Activated T-cell treated with anti-CD3 and anti-CD28 coated beads, Interleukin-2, amount 50 U/mL, for 24 hours (primary cell): Measurements from ENCODE around the gene LHPP.
"Not testable (repeated sequence)": the region's sequence is repeated elsewhere in the genome, so short reads cannot be mapped to it uniquely, and the experiment has no call there.

Experiments
- DNase-seq: peaks from one replicate; pipeline ENCODE4 v3.0.0-alpha.2; 2020
- H3K27ac Mint-ChIP-seq: 2 replicates; pipeline ENCODE4 v1.8.0; 2020; ENCODE audit warnings: mild to moderate bottlenecking, mixed read lengths
- H3K27me3 Mint-ChIP-seq: 2 replicates; pipeline ENCODE4 v1.8.0; 2020; ENCODE audit warnings: mixed read lengths
- H3K36me3 Mint-ChIP-seq: 2 replicates; pipeline ENCODE4 v1.8.0; 2020; ENCODE audit warnings: low read depth, mixed read lengths
- H3K4me1 Mint-ChIP-seq: 2 replicates; pipeline ENCODE4 v1.8.0; 2020; ENCODE audit warnings: low read depth, mixed read lengths
- H3K4me3 Mint-ChIP-seq: 2 replicates; pipeline ENCODE4 v1.8.0; 2020; ENCODE audit warnings: mild to moderate bottlenecking, moderate library complexity, mixed read lengths
- H3K9me3 Mint-ChIP-seq: 2 replicates; pipeline ENCODE4 v1.8.0; 2020; ENCODE audit warnings: mixed read lengths

Gene LHPP

DNA sequence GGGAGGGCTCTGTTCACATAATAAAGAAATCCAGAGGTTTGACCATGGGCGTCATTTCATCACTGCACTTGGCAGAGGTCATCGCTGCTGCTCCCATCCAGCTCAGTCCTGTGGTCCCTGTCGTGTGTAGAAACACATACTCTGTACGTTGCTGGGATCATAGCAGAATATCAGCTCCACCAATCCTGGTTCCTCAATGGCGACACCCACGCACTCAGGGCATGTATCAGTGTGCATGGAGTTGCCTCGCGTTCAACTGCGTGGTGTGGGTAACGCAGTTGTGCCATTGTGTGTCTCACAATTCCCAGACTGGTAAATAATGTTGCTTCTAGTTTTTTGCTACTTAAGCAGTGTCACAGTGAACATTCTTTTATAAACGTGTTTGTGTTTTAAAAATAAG, 111.1 kb downstream of the LHPP start:
- Mint-ChIP-seq H3K27ac (no peak overlapping the region), H3K9me3 (no peaks in the 10 kb centered on the region), H3K4me1 (no peaks in the 10 kb centered on the region), H3K27me3 (no peaks in the 10 kb centered on the region), H3K4me3 (no peak overlapping the region), H3K36me3 (no peaks in the 10 kb centered on the region)
- no peak for DNase-seq

DNA sequence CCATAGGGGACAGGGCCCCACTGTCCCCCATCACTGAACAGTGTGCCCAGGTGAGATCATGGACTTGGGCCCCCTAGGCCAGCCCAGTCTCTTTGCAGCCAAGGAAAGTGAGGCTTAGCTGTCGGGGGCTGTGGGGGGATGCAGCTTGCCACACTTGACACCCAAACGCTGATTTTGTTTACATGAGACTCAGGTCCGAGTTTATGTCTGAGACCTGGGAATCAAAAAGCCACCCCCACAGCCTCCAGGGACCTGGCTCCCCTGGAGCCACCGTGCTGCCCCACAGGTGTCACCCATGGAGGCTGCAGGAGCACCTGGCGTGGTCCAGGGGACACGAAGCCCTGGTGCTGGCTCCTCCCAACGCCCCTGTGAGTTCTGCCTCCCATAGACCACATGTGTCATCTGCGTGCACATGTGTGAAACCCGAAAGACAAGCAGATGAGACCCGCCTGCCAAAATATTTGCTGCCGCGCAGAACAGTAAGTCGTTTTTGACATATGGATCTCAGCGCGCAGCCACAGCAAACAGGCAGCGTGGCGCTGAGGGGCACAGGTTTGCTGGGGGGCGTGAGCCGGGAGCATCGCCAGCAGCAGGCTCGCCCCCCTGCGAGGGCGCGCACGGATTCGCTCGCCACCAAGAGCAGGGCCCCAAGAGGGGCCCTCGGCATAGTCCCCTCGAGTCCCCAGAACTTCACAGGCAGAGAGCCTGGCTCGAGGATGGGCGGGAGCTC, 112.3 kb downstream of the LHPP start:
- Mint-ChIP-seq H3K27me3 (no peaks in the 10 kb centered on the region), H3K36me3 (no peaks in the 10 kb centered on the region), H3K4me1 (no peaks in the 10 kb centered on the region), H3K4me3 (no peak overlapping the region), H3K9me3 (no peaks in the 10 kb centered on the region), H3K27ac (no peak overlapping the region)
- DNase-seq = no peak

DNA sequence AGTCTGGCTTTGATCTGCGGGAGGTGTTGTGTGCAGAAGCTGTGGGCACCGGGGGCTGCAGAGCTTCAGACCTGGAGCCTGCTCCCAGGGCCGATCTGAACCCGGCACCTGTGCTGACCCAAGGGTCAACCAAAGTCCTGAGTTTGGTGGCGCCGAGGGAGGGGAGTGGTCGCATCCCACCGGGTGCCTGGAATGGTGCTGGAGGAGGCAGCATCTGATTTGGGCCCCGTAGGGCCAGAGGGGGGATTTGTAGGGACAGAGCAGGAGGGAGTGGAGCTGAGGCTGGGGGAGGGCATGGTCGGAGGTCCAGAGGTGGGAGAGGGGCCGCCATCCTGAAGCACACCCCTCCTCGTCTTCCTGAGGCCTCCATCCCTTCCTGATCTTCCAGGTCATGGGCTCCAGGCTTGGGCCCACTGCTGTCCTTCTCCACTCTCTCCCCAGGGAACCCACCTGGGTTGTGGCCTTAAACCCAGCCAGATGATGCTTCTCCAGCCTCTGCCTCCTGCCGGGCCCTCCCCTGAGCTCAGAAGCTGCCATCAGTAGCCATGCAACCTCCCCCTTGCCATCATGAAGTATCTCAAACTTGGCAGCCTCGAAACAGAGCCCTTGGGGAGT, 112.9 kb downstream of the LHPP start:
- no peak overlapping the region for H3K27ac Mint-ChIP-seq
- no peak overlapping the region for H3K4me3 Mint-ChIP-seq
- DNase-seq = no peak
- H3K4me1 Mint-ChIP-seq = no peaks in the 10 kb centered on the region
- H3K36me3 Mint-ChIP-seq = no peaks in the 10 kb centered on the region
- no peaks in the 10 kb centered on the region for H3K27me3 Mint-ChIP-seq
- H3K9me3 Mint-ChIP-seq = peaks cover under 1% of the 10 kb centered on the region

DNA sequence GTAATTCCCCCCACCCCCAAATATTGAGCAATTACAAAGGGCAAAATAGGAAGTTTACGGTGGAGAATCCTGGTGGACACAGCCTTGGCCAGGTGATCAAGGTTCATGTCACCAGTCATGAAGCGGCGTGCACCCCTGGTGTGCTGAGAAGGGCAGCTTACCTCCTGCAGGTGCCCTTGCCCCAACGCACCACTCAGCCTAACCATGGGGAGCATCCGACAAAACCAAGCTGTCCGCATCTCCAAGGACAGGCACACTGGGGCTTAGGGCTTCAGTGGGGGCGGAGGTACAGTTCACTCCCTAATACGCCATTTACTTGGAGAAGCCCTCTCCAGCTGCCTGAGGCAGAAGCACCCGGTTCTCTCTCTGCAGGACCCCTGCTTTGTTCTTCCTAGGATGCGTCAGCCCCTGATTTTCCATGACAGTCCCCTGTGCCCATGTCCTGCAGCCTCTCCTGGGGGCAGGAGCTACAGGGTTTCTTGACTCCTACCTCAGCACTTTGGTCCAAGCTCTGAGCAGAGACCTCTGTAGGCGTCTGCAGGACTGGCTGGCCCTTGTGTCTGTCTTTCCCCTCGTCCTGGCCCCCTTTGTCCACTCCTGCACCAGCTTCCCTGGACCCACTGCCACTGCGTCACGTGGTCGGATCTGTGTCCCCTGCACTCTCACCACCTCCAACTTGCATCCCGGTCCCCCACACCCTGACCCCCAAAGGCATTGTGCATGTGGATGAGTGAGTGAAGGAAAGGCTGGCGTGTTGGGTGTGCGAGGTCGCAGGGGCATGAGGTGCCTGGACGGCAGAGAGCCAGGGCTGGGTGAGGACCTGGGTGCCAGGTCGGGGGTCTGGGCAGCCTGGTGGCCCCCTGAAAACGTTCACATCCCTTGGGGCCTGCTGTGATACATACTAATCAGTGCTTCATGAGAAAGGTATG, 113.7 kb downstream of the LHPP start:
- Mint-ChIP-seq H3K4me3 (no peak overlapping the region), H3K9me3 (peaks cover 5% of the 10 kb centered on the region), H3K27ac (no peak overlapping the region), H3K27me3 (no peaks in the 10 kb centered on the region), H3K4me1 (no peaks in the 10 kb centered on the region), H3K36me3 (peaks cover 3% of the 10 kb centered on the region)
- DNase-seq = no peak

DNA sequence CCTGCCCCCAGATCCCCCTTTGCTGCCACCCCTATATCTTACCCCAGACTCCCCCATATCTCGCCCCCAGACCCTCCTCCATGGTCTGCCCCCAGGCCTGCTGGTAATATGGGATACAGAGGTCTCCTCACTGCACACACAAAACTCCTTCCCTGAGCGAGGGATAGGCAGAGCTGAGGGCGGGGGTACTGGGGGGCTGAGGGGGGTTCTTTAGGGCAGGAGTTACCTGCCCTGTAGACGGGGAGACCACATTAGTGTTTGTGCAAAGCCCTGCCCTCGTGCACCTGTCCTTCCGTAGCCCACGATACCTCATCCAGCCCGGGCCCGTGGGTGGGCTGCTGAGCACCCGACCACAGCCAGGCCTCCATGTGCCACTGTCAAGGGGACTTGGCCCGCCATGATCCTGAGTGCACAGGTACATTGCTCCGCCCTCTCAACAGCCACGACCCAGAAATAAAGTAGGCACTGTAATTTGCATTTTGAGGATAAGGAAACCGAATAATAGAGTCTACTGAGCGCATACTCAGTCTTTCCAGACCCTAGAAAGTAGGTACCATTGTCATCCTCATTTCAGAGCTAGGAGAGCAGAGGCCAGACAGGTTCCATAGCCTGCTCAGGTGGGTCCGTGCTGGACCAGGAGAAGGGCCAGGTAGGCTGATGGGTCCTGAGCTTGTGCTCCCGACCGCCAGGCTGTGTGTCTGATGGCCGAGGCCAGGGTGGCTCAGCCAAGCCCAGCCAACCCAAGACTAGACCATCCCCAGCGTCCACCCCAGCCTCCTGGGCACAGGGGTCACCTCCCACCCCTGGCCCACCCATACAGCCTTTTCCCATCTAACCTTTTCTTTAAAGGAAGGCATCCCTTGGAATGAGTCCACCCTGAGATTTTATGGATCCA, 115.2 kb downstream of the LHPP start:
- Mint-ChIP-seq H3K9me3 (peaks cover 5% of the 10 kb centered on the region), H3K27ac (no peak overlapping the region), H3K4me3 (no peak overlapping the region), H3K27me3 (no peaks in the 10 kb centered on the region), H3K4me1 (no peaks in the 10 kb centered on the region), H3K36me3 (peaks cover 5% of the 10 kb centered on the region)
- DNase-seq = no peak

DNA sequence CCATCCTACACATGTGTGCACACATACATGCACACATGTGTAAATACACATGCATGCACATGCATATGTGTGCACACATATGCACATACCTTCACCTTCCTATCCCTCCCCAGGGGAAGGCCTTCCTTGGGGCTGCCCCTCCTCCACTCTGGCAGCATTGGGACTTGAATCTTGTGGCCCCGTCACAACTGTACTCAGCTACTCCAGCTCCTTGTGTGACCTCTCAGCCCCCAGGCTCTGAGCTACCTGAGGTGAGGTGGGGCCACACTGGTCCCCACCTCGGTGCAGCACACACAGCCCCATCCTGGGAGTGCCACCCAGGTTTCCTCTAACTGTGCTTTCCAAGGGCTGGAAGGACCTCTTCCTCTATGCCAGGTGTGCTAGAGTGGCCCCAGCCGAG, 116.0 kb downstream of the LHPP start:
- no peaks in the 10 kb centered on the region for H3K4me1 Mint-ChIP-seq
- no peak overlapping the region for H3K4me3 Mint-ChIP-seq
- no peak for DNase-seq
- peaks cover 5% of the 10 kb centered on the region for H3K36me3 Mint-ChIP-seq
- no peak overlapping the region for H3K27ac Mint-ChIP-seq
- peaks cover 5% of the 10 kb centered on the region for H3K9me3 Mint-ChIP-seq
- no peaks in the 10 kb centered on the region for H3K27me3 Mint-ChIP-seq

DNA sequence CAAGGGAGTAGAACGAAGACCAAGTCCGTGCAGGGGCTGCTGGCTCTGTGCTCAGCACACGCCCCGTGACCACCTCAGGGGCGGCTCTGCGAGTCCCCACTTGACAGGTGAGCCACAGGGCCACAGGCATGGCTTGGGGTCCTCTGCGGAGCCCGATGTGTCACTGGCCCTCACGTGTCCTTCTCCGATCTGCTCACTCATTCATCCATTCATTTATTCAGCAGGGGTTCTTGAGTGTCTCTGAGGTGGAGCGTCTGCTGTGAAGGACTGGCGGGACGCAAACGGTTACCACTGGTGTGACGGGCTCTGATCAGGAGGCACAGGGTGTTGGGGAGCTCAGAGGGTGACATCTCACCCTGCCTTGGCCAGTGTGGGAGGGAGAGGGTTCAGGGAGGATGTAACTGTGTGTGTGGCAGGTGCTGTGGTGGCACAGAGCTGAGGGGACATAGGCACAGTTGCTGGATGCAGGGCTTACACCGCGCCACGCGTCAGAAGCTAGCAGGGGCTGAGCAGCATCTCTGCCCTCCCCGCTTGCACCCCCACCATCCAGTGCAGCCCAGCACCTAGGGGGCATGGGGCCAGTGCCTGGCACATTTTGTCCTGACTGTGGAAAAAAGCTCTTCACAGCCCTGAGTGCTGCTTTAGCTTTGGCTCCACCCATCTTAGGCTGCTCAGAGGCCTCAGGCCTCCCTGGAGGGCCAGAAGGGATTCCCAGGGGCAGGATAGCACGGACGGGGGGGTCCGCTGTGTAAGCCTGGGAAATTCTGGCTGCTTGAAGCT, 116.8 kb downstream of the LHPP start:
- Mint-ChIP-seq H3K4me1 (no peaks in the 10 kb centered on the region), H3K4me3 (no peak overlapping the region), H3K27ac (peak overlapping the region; percentile 40), H3K36me3 (peaks cover 5% of the 10 kb centered on the region), H3K27me3 (no peaks in the 10 kb centered on the region), H3K9me3 (peaks cover 5% of the 10 kb centered on the region)
- no peak for DNase-seq

DNA sequence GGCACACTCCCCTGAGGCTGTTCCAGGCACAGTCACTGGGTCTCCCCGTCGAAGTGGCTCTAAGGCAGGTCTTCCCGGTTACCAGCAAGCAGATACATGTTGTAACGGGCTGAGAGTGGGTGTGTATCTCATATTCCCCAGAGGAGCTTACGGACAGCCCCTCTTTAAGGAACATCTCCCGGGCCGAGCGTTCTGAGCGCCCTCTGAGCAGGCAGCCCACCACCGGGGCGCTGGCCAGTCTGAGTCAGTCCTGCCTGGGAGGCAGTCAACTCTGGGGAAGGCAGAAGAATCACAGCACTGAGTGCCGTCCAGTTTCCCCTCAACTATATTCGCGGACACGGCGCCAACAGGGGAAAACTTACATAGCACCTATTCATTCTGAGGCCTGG, 117.4 kb downstream of the LHPP start:
- Mint-ChIP-seq H3K4me3 (no peak overlapping the region), H3K27ac (no peak overlapping the region), H3K36me3 (peaks cover 5% of the 10 kb centered on the region), H3K9me3 (peaks cover 5% of the 10 kb centered on the region), H3K4me1 (no peaks in the 10 kb centered on the region), H3K27me3 (no peaks in the 10 kb centered on the region)
- no peak for DNase-seq

DNA sequence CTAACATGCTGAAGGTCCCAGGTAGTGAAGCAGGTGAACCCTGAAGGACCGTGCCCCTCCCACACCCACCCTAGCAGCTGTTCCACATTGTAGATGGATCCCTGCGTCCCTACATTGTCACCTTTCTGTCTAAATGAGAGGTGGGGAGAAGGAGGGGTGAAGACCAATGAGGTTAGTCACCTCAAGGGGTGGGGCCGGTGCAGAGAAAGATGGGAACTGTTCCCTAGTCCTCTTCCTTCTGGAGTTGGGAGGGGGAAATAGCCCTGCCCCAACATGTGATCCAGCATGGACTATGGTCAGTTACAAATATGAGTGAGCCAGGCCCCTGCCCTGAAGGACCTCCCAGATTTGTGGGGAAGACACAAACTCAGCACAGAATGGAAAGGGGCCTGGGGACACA, 124.5 kb downstream of the LHPP start:
- Mint-ChIP-seq H3K27ac (no peak overlapping the region), H3K9me3 (no peaks in the 10 kb centered on the region), H3K4me1 (no peaks in the 10 kb centered on the region), H3K36me3 (no peaks in the 10 kb centered on the region), H3K4me3 (no peak overlapping the region), H3K27me3 (no peaks in the 10 kb centered on the region)
- DNase-seq = no peak

DNA sequence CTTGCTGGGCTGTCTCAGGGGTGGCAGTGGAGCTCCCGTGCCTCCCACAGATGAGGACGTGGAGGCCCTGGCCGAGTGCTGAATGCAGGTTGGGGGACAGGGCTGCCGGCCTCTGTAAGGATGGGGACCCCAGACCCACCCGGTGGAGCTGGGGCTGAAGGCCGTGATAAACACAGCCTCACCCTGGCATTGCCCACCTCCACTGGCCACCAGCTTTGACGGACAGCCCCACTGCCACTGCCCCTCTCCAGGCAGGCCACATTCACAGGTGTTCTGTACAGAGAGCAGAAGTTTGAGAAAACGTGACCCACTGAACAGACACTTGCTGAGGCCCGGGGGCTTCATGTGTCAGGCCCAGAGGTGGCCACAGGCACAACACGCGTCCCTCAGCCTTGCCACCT, 126.2 kb downstream of the LHPP start:
- Mint-ChIP-seq H3K4me3 (no peak overlapping the region), H3K36me3 (no peaks in the 10 kb centered on the region), H3K27ac (no peak overlapping the region), H3K27me3 (no peaks in the 10 kb centered on the region), H3K4me1 (no peaks in the 10 kb centered on the region), H3K9me3 (no peaks in the 10 kb centered on the region)
- DNase-seq = no peak

DNA sequence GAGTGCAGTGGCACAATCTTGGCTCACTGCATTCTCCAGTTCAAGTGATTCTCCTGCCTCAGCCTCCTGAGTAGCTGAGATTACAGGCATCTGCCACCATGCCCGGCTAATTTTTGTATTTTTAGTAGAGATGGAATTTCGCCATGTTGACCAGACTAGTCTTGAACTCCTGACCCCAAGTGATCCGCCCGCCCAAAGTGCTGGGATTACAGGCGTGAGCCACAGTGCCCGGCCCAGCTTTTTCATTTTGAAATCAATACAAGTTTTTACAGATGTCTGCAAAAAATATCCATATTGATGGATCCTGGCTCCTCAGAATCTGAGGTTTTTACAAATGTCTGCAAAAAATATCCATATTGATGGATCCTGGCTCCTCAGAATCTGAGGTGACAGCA, 126.7 kb downstream of the LHPP start:
- not testable (repeated sequence) for H3K4me3 Mint-ChIP-seq, H3K9me3 Mint-ChIP-seq, H3K4me1 Mint-ChIP-seq, H3K27me3 Mint-ChIP-seq, DNase-seq, H3K36me3 Mint-ChIP-seq, H3K27ac Mint-ChIP-seq

DNA sequence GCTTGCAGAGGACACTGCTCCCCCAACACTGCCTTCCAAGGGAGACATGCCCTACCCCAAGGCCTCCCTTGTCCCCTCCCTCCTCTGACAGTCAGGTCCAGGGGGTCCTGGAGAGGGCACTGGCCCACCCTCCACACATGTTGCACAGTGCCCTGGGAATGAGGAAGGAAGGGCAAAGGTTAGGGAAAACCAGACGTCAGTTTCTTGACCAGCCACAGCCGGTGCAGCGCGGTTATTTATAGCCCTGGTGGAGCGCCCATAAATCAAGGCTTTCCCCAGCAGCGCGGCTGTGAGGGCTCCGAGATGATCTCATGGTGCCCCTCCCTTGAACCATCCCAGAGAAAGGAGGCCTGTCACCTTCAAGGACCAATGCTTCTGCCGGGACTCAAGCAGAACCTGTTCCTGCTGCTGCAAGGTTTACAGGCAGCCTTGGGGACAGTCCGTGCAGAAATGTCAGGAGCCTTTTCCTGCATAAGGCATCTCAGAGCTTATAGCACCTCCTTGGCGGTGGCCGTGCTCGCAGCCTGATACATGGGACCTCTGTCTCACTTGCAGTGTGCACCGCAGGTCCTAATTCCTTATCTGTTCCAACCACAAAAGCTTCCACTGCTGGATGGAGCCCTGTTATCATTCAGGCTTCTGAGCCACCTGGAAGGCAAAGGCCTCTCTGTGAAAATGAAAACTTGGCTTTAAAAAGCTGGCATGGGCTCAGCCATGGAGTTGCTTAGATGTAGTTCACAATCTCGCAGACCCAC, 127.3 kb downstream of the LHPP start:
- no peaks in the 10 kb centered on the region for H3K4me1 Mint-ChIP-seq
- H3K4me3 Mint-ChIP-seq = no peak overlapping the region
- no peak for DNase-seq
- no peaks in the 10 kb centered on the region for H3K9me3 Mint-ChIP-seq
- no peaks in the 10 kb centered on the region for H3K36me3 Mint-ChIP-seq
- H3K27me3 Mint-ChIP-seq = no peaks in the 10 kb centered on the region
- no peak overlapping the region for H3K27ac Mint-ChIP-seq

DNA sequence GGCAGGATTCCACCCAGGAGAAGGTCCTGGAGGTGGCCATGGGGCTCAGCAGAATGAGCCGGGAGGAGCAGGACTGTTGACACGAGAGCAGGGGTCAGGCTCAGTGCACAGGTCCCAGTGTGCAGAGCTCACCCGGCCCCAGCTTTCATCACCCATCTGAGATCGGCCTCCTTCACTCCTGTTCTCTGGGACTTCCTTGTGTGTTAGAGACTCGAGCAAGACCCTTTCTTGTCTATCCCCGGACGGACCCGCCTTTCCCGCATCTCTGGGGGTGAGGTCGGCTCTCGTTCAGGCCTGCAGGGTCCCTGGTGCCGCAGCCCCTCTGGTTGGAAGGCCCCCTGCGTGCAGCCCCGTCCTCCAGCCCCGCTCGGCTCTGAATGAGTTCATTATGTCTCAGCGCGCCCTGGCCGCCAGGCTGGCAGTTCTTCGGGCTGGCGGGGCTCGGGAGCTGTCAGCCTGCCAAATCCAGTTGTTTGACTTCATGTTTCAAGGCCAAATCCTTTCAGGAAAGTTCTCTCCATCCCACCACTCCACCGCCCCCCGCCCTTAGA, 127.9 kb downstream of the LHPP start:
- H3K4me1 Mint-ChIP-seq = no peaks in the 10 kb centered on the region
- no peaks in the 10 kb centered on the region for H3K36me3 Mint-ChIP-seq
- no peaks in the 10 kb centered on the region for H3K9me3 Mint-ChIP-seq
- no peaks in the 10 kb centered on the region for H3K27me3 Mint-ChIP-seq
- H3K4me3 Mint-ChIP-seq = no peak overlapping the region
- DNase-seq = no peak
- no peak overlapping the region for H3K27ac Mint-ChIP-seq
